ENCODE data around the gene ZNF532. TPM values are rescaled to one million over a fixed set of nuclear protein-coding genes. Genes with fewer than 3 reads are reported as not detected.

Gene ZNF532
- total RNA-seq, 4 donors from 2014 or later: 80.2 to 111 (median 109) TPM

GRCh38 chr18:58962336-58962735 lies 97.7 kb downstream of the ZNF532 start:
- Histone ChIP-seq H3K27me3 (no peaks in the 10 kb centered on the region), H3K27ac (peak overlapping the region in 2 of 3 donors; percentile 30 to 41), H3K4me1 (peaks cover 22 to 47% of the 10 kb centered on the region in 2 donors), H3K4me3 (replicated peaks in 1 of 3) (no peak overlapping the region), H3K9me3 (no peaks in the 10 kb centered on the region), H3K36me3 (no peaks in the 10 kb centered on the region)
- intact Hi-C loops (cut with DNase I): no loop called here
- WGBS, 2 donors: 50 to 65% methylated on average over 8 of the region's 8 CpGs
- TF ChIP-seq CTCF (IDR thresholded peaks at IDR 0.05): peak in 3 of 6 experiments; percentile 33 to 45 (median 45)
- TF ChIP-seq POLR2A (IDR thresholded peaks at IDR 0.05): no peak
- DNase-seq: peak; percentile 74 to 77

DNA sequence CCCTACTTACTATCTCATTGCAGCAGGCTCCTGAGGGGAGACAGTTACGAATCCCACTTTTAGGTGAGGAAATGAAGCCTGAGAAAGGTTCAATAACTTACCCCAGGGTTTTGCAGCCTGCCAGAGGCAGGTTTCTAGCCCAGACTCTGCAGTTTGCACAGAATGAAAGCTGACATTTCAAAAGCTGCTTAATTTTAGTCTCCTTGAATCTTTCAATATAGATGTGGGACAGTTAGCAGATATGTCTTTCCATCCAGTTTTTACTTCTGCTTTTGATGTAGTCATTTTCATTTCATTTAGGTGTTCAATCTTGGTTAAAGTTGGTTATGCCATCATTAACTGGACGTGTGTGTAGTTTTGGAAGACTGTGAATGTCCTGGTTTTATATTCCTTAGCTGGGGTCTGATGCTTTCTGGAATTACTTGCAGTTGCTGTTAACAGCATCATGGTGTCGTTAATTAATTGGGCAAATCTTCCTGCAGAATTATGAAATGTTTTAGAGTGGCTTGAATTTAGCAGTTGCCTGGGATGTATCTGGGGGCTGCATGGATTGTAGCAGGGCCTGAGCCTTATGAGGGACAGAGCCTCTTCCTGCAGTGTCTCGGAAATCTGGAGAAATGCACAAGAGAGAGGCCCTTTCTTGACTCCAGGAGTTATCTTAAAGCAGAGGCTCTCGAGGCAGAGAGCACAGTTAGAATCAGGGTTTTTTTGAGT lies 100.8 kb downstream of the ZNF532 start:
- peak overlapping the region; percentile 54 to 87 (median 80) for H3K27ac ChIP-seq
- H3K4me3 ChIP-seq (replicated peaks in 1 of 3): no peak overlapping the region
- intact Hi-C loops (cut with DNase I): no loop called here

GRCh38 chr18:58966005-58966677 lies 101.5 kb downstream of the ZNF532 start:
- no peak for TF ChIP-seq CTCF (IDR thresholded peaks at IDR 0.05)
- no peak for TF ChIP-seq POLR2A (IDR thresholded peaks at IDR 0.05)
- no peak for DNase-seq
- Histone ChIP-seq H3K27me3 (no peaks in the 10 kb centered on the region), H3K27ac (peak overlapping the region; percentile 54 to 87 (median 80)), H3K4me3 (replicated peaks in 1 of 3) (no peak overlapping the region), H3K9me3 (no peaks in the 10 kb centered on the region), H3K4me1 (peaks cover 40 to 65% of the 10 kb centered on the region in 2 donors), H3K36me3 (no peaks in the 10 kb centered on the region)
- WGBS, 2 donors: 42 to 45% methylated on average over 3 of the region's 3 CpGs
- intact Hi-C loops (cut with DNase I): no loop called here

More for the DNA sequence above, 100.8 kb downstream of the ZNF532 start:
- DNase-seq: no peak
- Histone ChIP-seq H3K9me3 (no peaks in the 10 kb centered on the region), H3K27me3 (no peaks in the 10 kb centered on the region), H3K36me3 (no peaks in the 10 kb centered on the region), H3K4me1 (peaks cover 40 to 68% of the 10 kb centered on the region in 2 donors)
- no peak for TF ChIP-seq CTCF (IDR thresholded peaks at IDR 0.05)
- TF ChIP-seq POLR2A (IDR thresholded peaks at IDR 0.05): no peak
- WGBS, 2 donors: 70 to 80% methylated on average over 5 of the region's 5 CpGs

DNA sequence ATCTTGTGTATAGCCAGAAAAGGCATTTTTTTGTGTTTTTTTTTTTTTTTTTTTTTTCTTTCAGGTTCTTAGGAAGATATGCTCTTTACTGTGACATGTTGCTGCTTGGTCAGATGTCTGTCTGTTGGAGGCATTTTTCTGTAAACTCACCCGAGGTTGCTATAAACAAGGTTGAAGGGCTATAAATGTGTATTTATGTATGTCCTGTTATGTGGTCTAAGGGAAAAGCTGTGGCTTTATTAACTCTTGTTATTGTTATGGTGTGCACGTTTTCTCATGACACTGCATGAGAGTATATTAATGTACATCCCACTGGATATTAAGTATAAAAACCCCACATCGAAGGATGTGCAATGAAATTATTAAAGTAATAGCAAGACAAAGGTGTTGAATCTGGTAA lies 102.0 kb downstream of the ZNF532 start:
- no peak for TF ChIP-seq POLR2A (IDR thresholded peaks at IDR 0.05)
- TF ChIP-seq CTCF (IDR thresholded peaks at IDR 0.05): no peak
- DNase-seq: no peak
- WGBS, 2 donors: 86% methylated on average over 3 of the region's 3 CpGs
- peak overlapping the region; percentile 54 to 87 (median 80) for H3K27ac ChIP-seq
- H3K9me3 ChIP-seq: no peaks in the 10 kb centered on the region
- H3K36me3 ChIP-seq: no peaks in the 10 kb centered on the region
- intact Hi-C loops (cut with DNase I): no loop called here
- no peak overlapping the region for H3K4me3 ChIP-seq (replicated peaks in 1 of 3)
- H3K27me3 ChIP-seq: no peaks in the 10 kb centered on the region
- H3K4me1 ChIP-seq: peaks cover 40 to 61% of the 10 kb centered on the region in 2 donors

DNA sequence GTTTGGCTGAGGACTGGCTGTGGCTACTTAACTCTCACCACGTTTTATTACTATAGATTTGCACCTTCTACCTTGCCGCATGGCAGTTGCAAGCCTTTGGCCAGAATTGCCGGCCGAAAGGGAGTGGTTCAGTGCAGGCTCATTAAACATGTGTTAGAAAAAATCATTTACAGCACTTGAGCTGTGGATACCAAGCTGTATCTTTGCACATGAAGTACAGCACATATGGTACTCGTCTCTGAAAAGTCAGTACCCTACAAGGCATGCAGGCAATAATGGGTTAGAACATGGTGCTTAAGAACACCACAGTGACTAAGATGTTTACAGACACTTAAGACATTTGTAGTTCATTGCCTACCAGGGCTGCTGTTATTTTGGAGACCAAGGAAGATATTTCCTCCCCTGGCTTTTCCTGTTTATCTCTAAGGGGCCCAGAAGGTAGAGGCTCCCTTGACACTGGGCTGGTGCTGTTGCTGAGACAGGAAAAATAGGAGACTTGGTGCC lies 103.1 kb downstream of the ZNF532 start:
- intact Hi-C loops (cut with DNase I): no loop called here
- Histone ChIP-seq H3K27ac (peak overlapping the region in 2 of 3 donors; percentile 32 to 80), H3K9me3 (no peaks in the 10 kb centered on the region), H3K27me3 (no peaks in the 10 kb centered on the region), H3K36me3 (no peaks in the 10 kb centered on the region), H3K4me3 (replicated peaks in 1 of 3) (no peak overlapping the region), H3K4me1 (peaks cover 37 to 54% of the 10 kb centered on the region in 2 donors)
- no peak for TF ChIP-seq CTCF (IDR thresholded peaks at IDR 0.05)
- no peak for TF ChIP-seq POLR2A (IDR thresholded peaks at IDR 0.05)
- WGBS, 2 donors: 84 to 86% methylated on average over 5 of the region's 5 CpGs
- DNase-seq: no peak
